NCI-H510A (cell line): ENCODE results near the gene HECTD4.
"Not testable (repeated sequence)": the region's sequence is repeated elsewhere in the genome, so short reads cannot be mapped to it uniquely, and the experiment has no call there.

Source experiments
- DNase-seq: peaks from one replicate; lab custom pipeline; 2025; lab: John Stamatoyannopoulos, UW

HECTD4 gene

DNA sequence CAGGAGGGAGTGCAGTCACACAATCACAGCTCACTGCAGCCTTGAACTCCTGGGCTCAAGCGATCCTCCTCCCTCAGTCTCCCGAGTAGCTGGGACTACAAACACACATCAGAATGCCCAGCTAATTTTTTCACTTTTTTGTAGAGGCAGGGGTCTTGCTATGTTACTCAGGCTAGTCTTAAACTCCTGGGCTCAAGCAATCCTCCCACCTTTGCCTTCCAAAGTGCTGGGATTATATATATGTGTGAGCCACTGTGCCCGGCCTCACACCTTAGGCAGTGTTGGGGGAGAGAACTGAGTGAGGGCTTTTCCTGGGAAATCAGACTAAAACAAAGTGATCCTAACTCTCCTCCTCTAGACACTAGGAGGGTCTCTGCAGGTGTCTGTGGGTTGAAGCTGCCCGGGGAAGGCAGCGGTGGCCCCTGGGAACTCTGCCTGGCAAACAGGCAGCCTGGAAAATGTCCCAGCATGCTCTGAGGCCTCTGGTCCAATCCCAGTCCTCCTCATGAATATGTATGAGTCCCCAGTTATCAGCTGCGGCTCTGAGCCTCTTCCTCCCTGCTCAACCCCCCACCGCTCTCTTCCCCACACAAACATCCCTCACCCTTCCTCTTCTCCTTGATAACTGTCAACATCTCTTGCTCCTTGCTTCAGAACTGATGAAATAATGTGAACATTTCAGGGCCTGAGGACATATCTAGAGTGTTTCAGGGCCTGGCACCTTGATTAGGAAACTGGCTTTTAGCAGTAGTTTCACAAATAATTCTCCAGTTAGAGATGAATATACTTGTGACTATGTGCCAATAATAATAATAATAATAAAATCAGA lies 265.8 kb downstream of the HECTD4 start:
- DNase-seq: peak; percentile 45

DNA sequence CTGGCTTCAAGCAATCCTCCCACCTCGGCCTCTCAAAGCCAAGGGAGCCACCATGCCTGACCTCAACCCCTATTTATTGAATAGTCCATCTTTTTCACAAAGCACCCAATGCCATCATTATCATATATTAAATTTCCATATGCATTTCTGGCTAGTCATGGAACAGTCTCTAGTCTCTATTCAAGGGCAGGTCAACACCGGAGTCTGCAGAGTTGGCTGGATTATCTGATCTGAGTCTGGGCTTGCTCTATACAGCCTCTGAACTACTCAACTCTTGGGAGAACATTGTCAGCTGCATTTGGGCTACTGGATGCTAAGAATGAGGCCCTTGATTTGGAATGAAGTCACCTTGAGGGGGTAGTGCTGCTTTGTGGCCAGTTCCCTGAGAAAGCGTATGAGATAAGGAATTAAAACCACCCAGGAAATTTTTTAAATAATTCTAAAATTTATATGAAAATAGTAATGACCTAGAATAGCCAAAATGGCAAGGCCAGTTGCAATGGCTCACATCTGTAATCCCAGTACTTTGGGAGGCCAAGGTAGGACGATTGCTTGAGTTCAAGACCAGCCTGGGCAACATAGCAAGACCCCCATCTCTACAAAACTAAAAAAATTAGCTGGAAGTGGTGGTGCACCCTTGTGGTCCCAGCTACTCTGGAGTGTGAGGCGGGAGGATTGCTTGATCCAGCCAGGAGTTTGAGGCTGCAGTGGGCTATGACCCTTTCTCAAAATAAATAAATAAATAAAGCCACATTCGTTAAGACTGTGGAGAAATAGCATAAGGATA lies 266.8 kb downstream of the HECTD4 start:
- no peak for DNase-seq

DNA sequence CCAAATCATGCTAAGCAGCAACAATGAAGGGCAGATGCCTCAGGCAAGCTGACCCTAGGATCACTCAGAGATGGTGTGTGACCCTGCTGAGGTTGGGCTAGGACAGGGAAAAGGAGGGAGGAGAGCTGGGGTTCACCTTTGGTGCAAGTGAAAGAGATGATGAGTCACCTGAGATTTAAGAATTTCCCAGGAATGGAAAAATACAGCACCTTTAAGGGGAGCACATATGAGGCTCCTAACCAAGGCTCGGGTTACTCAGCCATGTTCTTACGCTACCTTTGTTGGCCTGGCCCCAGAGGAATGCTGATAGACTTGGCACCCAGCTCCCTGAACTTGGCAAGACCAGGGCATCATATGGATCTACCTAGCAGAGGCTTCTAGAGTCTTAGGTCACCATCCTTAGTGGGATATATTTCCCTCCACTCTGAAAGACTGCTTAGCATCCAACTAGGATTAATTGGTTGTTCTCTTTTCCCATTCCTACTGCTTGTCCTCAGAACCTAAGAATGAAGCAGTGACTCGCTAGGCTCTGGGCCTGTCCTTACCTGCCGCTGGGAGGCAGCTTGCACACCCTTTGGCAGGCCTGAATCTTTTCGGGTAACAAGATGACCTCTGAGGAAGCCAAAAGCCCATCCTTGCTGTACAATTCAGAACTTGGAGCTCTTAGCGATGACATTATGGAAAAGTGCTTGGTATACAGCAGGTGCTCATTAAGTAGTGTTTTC lies 269.7 kb downstream of the HECTD4 start:
- no peak for DNase-seq

DNA sequence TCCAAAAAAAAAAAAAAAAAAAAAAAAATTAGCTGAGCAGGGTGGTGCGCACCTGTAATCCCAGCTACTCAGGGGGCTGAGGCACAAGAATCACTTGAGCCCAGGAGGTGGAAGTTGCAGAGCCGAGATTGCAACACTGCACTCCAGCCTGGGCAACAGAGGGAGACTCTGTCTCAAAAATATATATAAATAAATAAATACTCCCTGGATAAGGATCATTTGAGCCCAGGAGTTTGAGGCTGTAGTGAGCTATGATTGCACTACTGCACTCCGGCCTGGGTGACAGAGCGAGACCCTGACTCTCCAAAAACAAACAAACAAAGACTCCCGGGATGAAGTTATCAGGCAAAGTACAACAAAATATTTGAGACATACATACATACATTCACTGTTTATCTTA lies 270.3 kb downstream of the HECTD4 start:
- DNase-seq: no peak

DNA sequence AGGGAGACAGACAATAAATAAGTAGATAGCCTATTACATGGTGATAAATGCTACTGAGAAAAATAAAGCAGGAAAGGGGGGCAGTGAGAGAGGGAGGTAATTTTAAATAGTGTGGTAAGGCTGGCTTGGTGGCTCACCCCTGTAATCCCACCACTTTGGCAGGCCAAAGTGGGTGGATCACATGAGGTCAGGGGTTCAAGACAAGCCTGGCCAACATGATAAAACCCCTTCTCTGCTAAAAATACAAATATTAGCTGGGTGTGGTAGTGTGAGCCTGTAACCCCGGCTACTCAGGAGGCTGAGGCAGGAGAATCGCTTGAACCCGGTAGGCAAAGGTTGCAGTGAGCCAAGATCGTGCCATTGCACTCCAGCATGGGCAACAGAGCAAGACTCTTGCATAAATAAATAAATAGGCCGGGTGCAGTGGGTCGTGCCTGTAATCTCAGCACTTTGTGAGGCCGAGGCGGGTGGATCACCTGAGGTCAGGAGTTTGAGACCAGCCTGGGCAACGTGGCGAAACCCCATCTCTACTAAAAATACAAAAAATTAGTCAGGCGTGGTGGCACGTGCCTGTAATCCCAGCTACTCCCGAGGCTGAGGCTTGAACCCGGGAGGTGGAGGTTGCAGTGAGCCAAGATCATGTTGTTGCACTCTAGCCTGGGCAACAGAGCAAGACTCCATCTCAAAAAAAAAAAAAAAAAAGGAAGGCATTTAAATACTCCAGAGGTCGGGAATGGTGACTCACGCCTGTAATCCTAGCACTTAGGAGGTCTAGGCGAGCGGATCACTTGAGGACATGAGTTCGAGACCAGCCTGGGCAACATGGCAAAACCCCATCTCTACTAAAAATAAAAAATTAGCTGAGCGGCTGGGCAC lies 271.2 kb downstream of the HECTD4 start:
- DNase-seq: not testable (repeated sequence)
